GM23338 (cell line): ENCODE data around the gene ACOT8. TPM values are rescaled to one million over a fixed set of nuclear protein-coding genes. Genes with fewer than 3 reads are reported as not detected.

ENCODE experiments used
- ATAC-seq: fragments of 200-7000 bp; cut with Tn5 transposase; 3 replicates; pipeline ENCODE4 v1.9.1; 2020
- DNase-seq: peaks from one replicate; pipeline ENCODE4 v3.0.0-alpha.2; 2015; ENCODE audit warnings: low spot score
- H2AFZ ChIP-seq: fragments of 200-600 bp; sonication (generic); 2 replicates; pipeline ENCODE4 v1.8.0; 2016; ENCODE audit warnings: antibody characterized with exemption, mild to moderate bottlenecking, moderate library complexity
- H3F3A ChIP-seq: fragments of 200-600 bp; sonication (generic); replicated peaks from 2 replicates; pipeline ENCODE4 v1.8.0; 2017; ENCODE audit warnings: antibody characterized with exemption, mixed run types, low read depth
- H3K27ac ChIP-seq: fragments of 200-600 bp; sonication (generic); 2 replicates; pipeline ENCODE4 v1.6.1; 2016; ENCODE audit warnings: low read depth
- H3K27me3 ChIP-seq: fragments of 200-600 bp; sonication (generic); 2 replicates; pipeline ENCODE4 v1.8.0; 2016; ENCODE audit warnings: mild to moderate bottlenecking, mixed run types, moderate library complexity; ENCODE audit not compliant: insufficient read depth
- H3K36me3 ChIP-seq: fragments of 200-600 bp; sonication (generic); 2 replicates; pipeline ENCODE4 v1.8.0; 2016; ENCODE audit warnings: mild to moderate bottlenecking; ENCODE audit not compliant: insufficient read depth
- H3K4me1 ChIP-seq: fragments of 200-600 bp; sonication (generic); 2 replicates; pipeline ENCODE4 v1.8.0; 2016; ENCODE audit warnings: mild to moderate bottlenecking, moderate library complexity; ENCODE audit not compliant: insufficient read depth
- H3K4me2 ChIP-seq: fragments of 200-600 bp; sonication (generic); 2 replicates; pipeline ENCODE4 v1.7.1; 2017; ENCODE audit warnings: mixed run types
- H3K4me3 ChIP-seq: fragments of 200-600 bp; sonication (generic); 2 replicates; pipeline ENCODE4 v1.6.1; 2016; ENCODE audit warnings: mixed run types
- H3K79me2 ChIP-seq: fragments of 200-600 bp; sonication (generic); replicated peaks from 2 replicates; pipeline ENCODE4 v1.8.0; 2017; ENCODE audit warnings: mild to moderate bottlenecking; ENCODE audit not compliant: insufficient read depth
- H3K9me2 ChIP-seq: fragments of 200-600 bp; sonication (generic); 2 replicates; pipeline ENCODE4 v1.8.0; 2017; ENCODE audit not compliant: insufficient read depth
- H4K20me1 ChIP-seq: fragments of 200-600 bp; sonication (generic); replicated peaks from 2 replicates; pipeline ENCODE4 v1.8.0; 2017; ENCODE audit warnings: mild to moderate bottlenecking; ENCODE audit not compliant: insufficient read depth
- H3K27ac Mint-ChIP-seq: 2 replicates; pipeline ENCODE4 v1.8.0; 2020; ENCODE audit warnings: inconsistent platforms, mild to moderate bottlenecking, moderate library complexity, mixed read lengths
- H3K27me3 Mint-ChIP-seq: 3 replicates; pipeline ENCODE4 v1.8.0; 2022; ENCODE audit warnings: low read depth, mild to moderate bottlenecking, moderate library complexity, mixed read lengths, inconsistent platforms; ENCODE audit not compliant: insufficient read depth, poor library complexity
- H3K36me3 Mint-ChIP-seq: 3 replicates; pipeline ENCODE4 v1.8.0; 2021; ENCODE audit warnings: low read depth, mild to moderate bottlenecking, inconsistent platforms, moderate library complexity, mixed read lengths
- H3K4me1 Mint-ChIP-seq: 3 replicates; pipeline ENCODE4 v1.8.0; 2020; ENCODE audit warnings: mild to moderate bottlenecking, inconsistent platforms, mixed read lengths
- H3K4me3 Mint-ChIP-seq: 3 replicates; pipeline ENCODE4 v1.8.0; 2021; ENCODE audit warnings: moderate library complexity, mild to moderate bottlenecking, inconsistent platforms, mixed read lengths
- H3K9me3 Mint-ChIP-seq: 3 replicates; pipeline ENCODE4 v1.8.0; 2020; ENCODE audit warnings: moderate library complexity, mild to moderate bottlenecking, inconsistent platforms, mixed read lengths
- CREB1 ChIP-seq: fragments of 250-450 bp; sonication (Bioruptor Pico); IDR thresholded peaks from 2 replicates; pipeline ENCODE4 v1.5.0; 2020; ENCODE audit warnings: low read depth, mild to moderate bottlenecking, moderate library complexity
- CTCF ChIP-seq, 2 experiments: fragments of 200-600 bp in 1 of 2; sonication (generic) in 1 of 2; conservative IDR thresholded peaks; 2 replicates each; pipeline versions ENCODE4 v1.5.1 to v1.6.1; 2016 to 2017; ENCODE audit warnings: antibody characterized with exemption in 2 of 2, low read depth in 2 of 2, mild to moderate bottlenecking in 2 of 2, moderate library complexity in 1 of 2
- EZH2 ChIP-seq: fragments of 200-600 bp; sonication (generic); IDR thresholded peaks from one replicate; pipeline ENCODE4 v1.8.0; 2017; ENCODE audit warnings: antibody characterized with exemption, mild to moderate bottlenecking, low read depth; ENCODE audit not compliant: unreplicated experiment
- EZH2phosphoT487 ChIP-seq: fragments of 200-600 bp; sonication (generic); IDR thresholded peaks from one replicate; pipeline ENCODE4 v1.8.1; 2018; ENCODE audit warnings: antibody characterized with exemption; ENCODE audit not compliant: unreplicated experiment
- JUNB ChIP-seq: IDR thresholded peaks from one replicate; pipeline ENCODE4 v1.6.1; 2016; ENCODE audit warnings: antibody characterized with exemption; ENCODE audit not compliant: unreplicated experiment
- NANOG ChIP-seq: IDR thresholded peaks from 2 replicates; pipeline ENCODE4 v1.6.1; 2016; ENCODE audit warnings: antibody characterized with exemption, borderline replicate concordance
- POLR2AphosphoS5 ChIP-seq: IDR thresholded peaks from 2 replicates; pipeline ENCODE4 v1.6.1; 2016; ENCODE audit warnings: antibody characterized with exemption, low read depth
- REST ChIP-seq: IDR thresholded peaks from one replicate; pipeline ENCODE4 v1.6.1; 2018; ENCODE audit warnings: antibody characterized with exemption; ENCODE audit not compliant: unreplicated experiment
- STAT1 ChIP-seq: IDR thresholded peaks from one replicate; pipeline ENCODE4 v1.6.1; 2016; ENCODE audit warnings: antibody characterized with exemption; ENCODE audit not compliant: unreplicated experiment
- ZNF114 ChIP-seq: fragments of 250-450 bp; sonication (Bioruptor Pico); IDR thresholded peaks from 2 replicates; pipeline ENCODE4 v1.5.0; 2020; ENCODE audit warnings: mild to moderate bottlenecking, moderate library complexity
- ZNF331 ChIP-seq: fragments of 250-450 bp; sonication (Bioruptor Pico); IDR thresholded peaks from 2 replicates; pipeline ENCODE4 v1.5.0; 2020; ENCODE audit warnings: low read depth, mild to moderate bottlenecking, moderate library complexity
- ZNF462 ChIP-seq: fragments of 250-450 bp; sonication (Bioruptor Pico); IDR thresholded peaks from 2 replicates; pipeline ENCODE4 v1.5.0; 2020; ENCODE audit warnings: mild to moderate bottlenecking, moderate library complexity
- polyA plus RNA-seq: library from polyadenylated mRNA; unstranded; fragments of >200 nt; fragmentation: Nextera tagmentation; extraction: Ambion mirVana; gene quantifications from 2 replicates; pipeline ENCODE4 v1.2.1, GENCODE V29; 2016
- total RNA-seq: library from RNA; depleted of rRNA; stranded (reverse); fragments of >200 nt; shearing (Covaris generic); gene quantifications from 2 replicates; pipeline ENCODE4 v1.2.3, GENCODE V29; 2014
- TF ChIP-seq, protein P1 (sequence below): IDR thresholded peaks from 2 replicates; pipeline ENCODE4 v1.6.1; 2016; ENCODE audit warnings: antibody characterized with exemption

Gene ACOT8
- total and polyA plus RNA-seq, 2 experiments from 2014 or later = 42.0 to 75.2 TPM

- H3K9me2 ChIP-seq = no peaks in the 10 kb centered on the region
- H3K27me3 ChIP-seq = no peaks in the 10 kb centered on the region
- ATAC-seq (no peak), DNase-seq (no peak)
- no peaks in the 10 kb centered on the region for H4K20me1 ChIP-seq
- H3K4me3 ChIP-seq = no peak overlapping the region
- Mint-ChIP-seq H3K27me3 (peaks cover 12% of the 10 kb centered on the region), H3K4me3 (no peak overlapping the region), H3K9me3 (no peaks in the 10 kb centered on the region), H3K36me3 (peaks cover 36% of the 10 kb centered on the region), H3K27ac (no peak overlapping the region; the same call in 1 of the 2 replicates), H3K4me1 (peaks cover 38% of the 10 kb centered on the region)
- H3K4me2 ChIP-seq = no peak overlapping the region
- no peak for TF ChIP-seq POLR2AphosphoS5
- TF ChIP-seq STAT1 = no peak
- TF ChIP-seq CTCF (conservative IDR thresholded peaks at IDR 0.05; ENCODE audit: low read depth in 2 of 2) = no peak
- no peak for TF ChIP-seq EZH2phosphoT487
- no peak for TF ChIP-seq EZH2
- no peak for TF ChIP-seq NANOG
- no peak for TF ChIP-seq ZNF114 (CRISPR knock-in tag)
- TF ChIP-seq ZNF331 = no peak
- TF ChIP-seq, protein P1, sequence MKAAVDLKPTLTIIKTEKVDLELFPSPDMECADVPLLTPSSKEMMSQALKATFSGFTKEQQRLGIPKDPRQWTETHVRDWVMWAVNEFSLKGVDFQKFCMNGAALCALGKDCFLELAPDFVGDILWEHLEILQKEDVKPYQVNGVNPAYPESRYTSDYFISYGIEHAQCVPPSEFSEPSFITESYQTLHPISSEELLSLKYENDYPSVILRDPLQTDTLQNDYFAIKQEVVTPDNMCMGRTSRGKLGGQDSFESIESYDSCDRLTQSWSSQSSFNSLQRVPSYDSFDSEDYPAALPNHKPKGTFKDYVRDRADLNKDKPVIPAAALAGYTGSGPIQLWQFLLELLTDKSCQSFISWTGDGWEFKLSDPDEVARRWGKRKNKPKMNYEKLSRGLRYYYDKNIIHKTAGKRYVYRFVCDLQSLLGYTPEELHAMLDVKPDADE = no peak
- TF ChIP-seq JUNB = no peak
- TF ChIP-seq CREB1 (CRISPR knock-in tag) = no peak
- no peak for TF ChIP-seq REST
- no peak for TF ChIP-seq ZNF462 (CRISPR knock-in tag)
- peaks cover 26% of the 10 kb centered on the region for H3K79me2 ChIP-seq
- H2AFZ ChIP-seq = no peak overlapping the region
- H3K36me3 ChIP-seq = peaks cover 10% of the 10 kb centered on the region; the same call in 1 of the 2 replicates
- no peaks in the 10 kb centered on the region; the same call in 1 of the 2 replicates for H3F3A ChIP-seq
- H3K4me1 ChIP-seq = peaks cover 32% of the 10 kb centered on the region
- H3K27ac ChIP-seq = no peak overlapping the region
These were observed 6.3 kb downstream of the ACOT8 start for GRCh38 chr20:45850926-45851325.
